ENCODE data around the gene BMS1. TPM values are rescaled to one million over a fixed set of nuclear protein-coding genes. Genes with fewer than 3 reads are reported as not detected.

Gene BMS1
- total and polyA plus RNA-seq, 2 of the 8 experiments (the other 6 are each of a cell fraction or from before 2014, with no cell fraction given): 3.7 to 34.6 TPM

DNA sequence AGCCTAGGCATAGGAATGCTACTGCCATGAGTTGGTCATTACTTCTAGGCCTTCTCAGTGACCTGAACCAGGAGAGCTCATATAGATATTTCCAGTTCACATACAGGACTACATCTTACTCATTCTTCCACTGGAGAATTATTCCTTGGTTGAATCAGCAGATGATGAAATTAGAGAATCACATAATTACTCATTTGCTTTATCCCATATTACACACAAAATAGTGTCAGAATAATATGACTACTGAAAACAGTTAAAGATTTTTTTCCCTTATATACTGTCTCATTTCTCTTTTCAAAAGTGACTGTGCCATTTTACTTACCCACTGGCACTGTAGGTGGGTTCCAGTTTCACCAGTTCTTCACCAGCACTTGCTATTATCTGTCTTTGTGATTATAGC, 18.5 kb downstream of the BMS1 start:
- H2AFZ ChIP-seq (ENCODE audit: low read length): no peak overlapping the region

More for the DNA sequence above, 18.5 kb downstream of the BMS1 start:
- H2BK5ac ChIP-seq (ENCODE audit: low read depth, low read length): no peak overlapping the region
- H3K9ac ChIP-seq (replicated peaks in 1 of 4; ENCODE audit: extremely low read depth in 1 of 4, low read depth in 3 of 4, low read length in 3 of 4): no peak overlapping the region
- H4K20me1 ChIP-seq (replicated peaks in 1 of 2; ENCODE audit: control insufficient read depth in 1 of 2, insufficient read depth in 2 of 2, low read length in 2 of 2): peaks cover 2 to 4% of the 10 kb centered on the region in 2 experiments
- H3K4ac ChIP-seq (replicated peaks; ENCODE audit: insufficient read length, low read depth, low read length): no peak overlapping the region
- H3K4me1 ChIP-seq (replicated peaks in 1 of 4; ENCODE audit: control insufficient read depth in 3 of 4, insufficient read depth in 4 of 4, low read length in 3 of 4): no peaks in the 10 kb centered on the region
- no peak overlapping the region for H3K18ac ChIP-seq (ENCODE audit: extremely low read depth, low read length)
- no peak overlapping the region for H2AK5ac ChIP-seq (ENCODE audit: low read depth, low read length)
- TF ChIP-seq HDAC6 (IDR thresholded peaks at IDR 0.05; ENCODE audit: low read depth, low read length) (no peak), SP2 (IDR thresholded peaks at IDR 0.05; ENCODE audit: low read length) (no peak), TEAD4 (IDR thresholded peaks at IDR 0.05; ENCODE audit: low read depth, low read length) (no peak), MAFK (IDR thresholded peaks at IDR 0.05; ENCODE audit: low read depth, low read length) (no peak), SIRT6 (IDR thresholded peaks at IDR 0.05; ENCODE audit: low read length) (no peak), CEBPB (IDR thresholded peaks at IDR 0.05; ENCODE audit: low read depth, low read length) (no peak), KDM4A (IDR thresholded peaks at IDR 0.05; ENCODE audit: low read depth, low read length, severe bottlenecking) (no peak), POLR2A (IDR thresholded peaks at IDR 0.05; ENCODE audit: control extremely low read depth in 1 of 2, low read depth in 2 of 2, low read length in 2 of 2) (no peak), CHD1 (IDR thresholded peaks at IDR 0.05; ENCODE audit: low read depth, low read length) (no peak), NRF1 (IDR thresholded peaks at IDR 0.05; ENCODE audit: low read depth, low read length) (no peak), JUN (IDR thresholded peaks at IDR 0.05; ENCODE audit: low read depth, low read length) (no peak), BACH1 (IDR thresholded peaks at IDR 0.05; ENCODE audit: low read length) (no peak), RBBP5 (IDR thresholded peaks at IDR 0.05; ENCODE audit: borderline replicate concordance, low read depth, low read length) (no peak)
- TF ChIP-seq, protein P1, sequence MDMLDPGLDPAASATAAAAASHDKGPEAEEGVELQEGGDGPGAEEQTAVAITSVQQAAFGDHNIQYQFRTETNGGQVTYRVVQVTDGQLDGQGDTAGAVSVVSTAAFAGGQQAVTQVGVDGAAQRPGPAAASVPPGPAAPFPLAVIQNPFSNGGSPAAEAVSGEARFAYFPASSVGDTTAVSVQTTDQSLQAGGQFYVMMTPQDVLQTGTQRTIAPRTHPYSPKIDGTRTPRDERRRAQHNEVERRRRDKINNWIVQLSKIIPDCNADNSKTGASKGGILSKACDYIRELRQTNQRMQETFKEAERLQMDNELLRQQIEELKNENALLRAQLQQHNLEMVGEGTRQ (IDR thresholded peaks at IDR 0.05; ENCODE audit: low read length): no peak
- no peaks in the 10 kb centered on the region for H3K23me2 ChIP-seq (ENCODE audit: low read depth, low read length)
- no peak overlapping the region for H2BK120ac ChIP-seq (replicated peaks; ENCODE audit: low read depth, low read length)
- no peak overlapping the region for H3K14ac ChIP-seq (ENCODE audit: insufficient read length)
- H4K8ac ChIP-seq (ENCODE audit: extremely low read depth, insufficient read depth, low read length): no peak overlapping the region
- H3K56ac ChIP-seq (replicated peaks; ENCODE audit: insufficient read length, low read depth, low read length): no peak overlapping the region
- ChIA-PET CTCF (ENCODE audit: partially characterized antibody) (interaction anchor here (0.7 to 1.3 kb wide), 2 partner anchors 18 to 26 kb away, joined by 3 read pairs; no protein-coding TSS in a partner anchor), POLR2A (ENCODE audit: partially characterized antibody) (no interaction called here)
- H3K79me2 ChIP-seq (ENCODE audit: control insufficient read depth in 1 of 2, insufficient read depth in 2 of 2, low read length in 2 of 2): no peaks in the 10 kb centered on the region; a peak in 1 of 4 replicates
- FAIRE-seq (no peak), DNase-seq (ENCODE audit: low read depth in 1 of 2, low spot score in 2 of 2) (no peak)
- H3K23ac ChIP-seq (ENCODE audit: insufficient read length): no peak overlapping the region
- no peaks in the 10 kb centered on the region for H3K27me3 ChIP-seq (replicated peaks in 1 of 4; ENCODE audit: control insufficient read depth in 3 of 4, extremely low read depth in 1 of 4, insufficient read depth in 3 of 4, low read length in 3 of 4)
- no peak overlapping the region for H2BK15ac ChIP-seq (ENCODE audit: low read length)
- no peak overlapping the region for H3K4me2 ChIP-seq (ENCODE audit: insufficient read depth in 1 of 2, low read depth in 2 of 2, low read length in 2 of 2)
- no peak overlapping the region for H3K4me3 ChIP-seq (ENCODE audit: extremely low read depth in 1 of 4, insufficient read depth in 2 of 4, low read depth in 3 of 4, low read length in 4 of 4)
- H3K36me3 ChIP-seq (ENCODE audit: control insufficient read depth in 2 of 4, insufficient read depth in 4 of 4, low read length in 3 of 4): peaks cover 36 to 77% (median 60%) of the 10 kb centered on the region in 4 experiments
- no peak overlapping the region for H2BK20ac ChIP-seq (ENCODE audit: low read length)
- no peak overlapping the region for H4K91ac ChIP-seq (replicated peaks; ENCODE audit: insufficient read length, low read length)
- no peak overlapping the region for H2BK12ac ChIP-seq (ENCODE audit: low read depth, low read length)
- no peaks in the 10 kb centered on the region for H3K9me3 ChIP-seq (ENCODE audit: insufficient read depth in 2 of 2, low read depth in 1 of 2, low read length in 1 of 2)
- no peaks in the 10 kb centered on the region for H3K79me1 ChIP-seq (ENCODE audit: low read depth, low read length)
- H3K27ac ChIP-seq (ENCODE audit: low read depth, low read length): no peak overlapping the region
- H4K5ac ChIP-seq (ENCODE audit: insufficient read length, low read depth, low read length): no peak overlapping the region
